ENCODE results near the gene MOK.
"Not testable (repeated sequence)": the region's sequence is repeated elsewhere in the genome, so short reads cannot be mapped to it uniquely, and the experiment has no call there.

The MOK gene

GRCh38 chr14:102303664-102304063, 1.3 kb downstream of the MOK start:
- H3K4me3 ChIP-seq (ENCODE audit: low read depth, low read length), result peak overlapping the region; percentile 4
- in situ Hi-C loops (cut with HindIII; ENCODE audit: low sequenced_read_pairs), result no loop called here
- no peak for TF ChIP-seq CTCF (IDR thresholded peaks at IDR 0.05; ENCODE audit: low read depth, low read length)
- no peak for DNase-seq (ENCODE audit: low read depth, low spot score)

- in situ Hi-C loops (cut with HindIII; ENCODE audit: low sequenced_read_pairs); DNase-seq (ENCODE audit: low read depth, low spot score): not testable (repeated sequence)
These were observed 6.5 kb downstream of the MOK start for GRCh38 chr14:102298303-102299070.

GRCh38 chr14:102297436-102298170, 7.4 kb downstream of the MOK start:
- no peak for DNase-seq (ENCODE audit: low read depth, low spot score)
- in situ Hi-C loops (cut with HindIII; ENCODE audit: low sequenced_read_pairs), result no loop called here
- no peak overlapping the region for H3K4me3 ChIP-seq (ENCODE audit: low read depth, low read length)
- no peak for TF ChIP-seq CTCF (IDR thresholded peaks at IDR 0.05; ENCODE audit: low read depth, low read length)

More at GRCh38 chr14:102298303-102299070, 6.5 kb downstream of the MOK start:
- not testable (repeated sequence) for H3K4me3 ChIP-seq (ENCODE audit: low read depth, low read length)

- no peak overlapping the region for H3K4me3 ChIP-seq (ENCODE audit: low read depth, low read length)
- DNase-seq (ENCODE audit: low read depth, low spot score), result peak; percentile 47
- peak; percentile 62 for TF ChIP-seq CTCF (IDR thresholded peaks at IDR 0.05; ENCODE audit: low read depth, low read length)
- in situ Hi-C loops (cut with HindIII; ENCODE audit: low sequenced_read_pairs), result no loop called here
These were observed 9.7 kb downstream of the MOK start for GRCh38 chr14:102295270-102295669.

GRCh38 chr14:102293781-102294180, 11.2 kb downstream of the MOK start:
- TF ChIP-seq CTCF (IDR thresholded peaks at IDR 0.05; ENCODE audit: low read depth, low read length), result no peak
- in situ Hi-C loops (cut with HindIII; ENCODE audit: low sequenced_read_pairs), result no loop called here

GRCh38 chr14:102292441-102292840, 12.5 kb downstream of the MOK start:
- in situ Hi-C loops (cut with HindIII; ENCODE audit: low sequenced_read_pairs), result no loop called here
- TF ChIP-seq CTCF (IDR thresholded peaks at IDR 0.05; ENCODE audit: low read depth, low read length), result no peak
- H3K4me3 ChIP-seq (ENCODE audit: low read depth, low read length), result no peak overlapping the region
- no peak for DNase-seq (ENCODE audit: low read depth, low spot score)

More at GRCh38 chr14:102293781-102294180, 11.2 kb downstream of the MOK start:
- DNase-seq (ENCODE audit: low read depth, low spot score), result peak; percentile 68
- H3K4me3 ChIP-seq (ENCODE audit: low read depth, low read length), result no peak overlapping the region

GRCh38 chr14:102288139-102288538, 16.8 kb downstream of the MOK start:
- DNase-seq (ENCODE audit: low read depth, low spot score), result no peak
- in situ Hi-C loops (cut with HindIII; ENCODE audit: low sequenced_read_pairs), result no loop called here
- H3K4me3 ChIP-seq (ENCODE audit: low read depth, low read length), result no peak overlapping the region
- no peak for TF ChIP-seq CTCF (IDR thresholded peaks at IDR 0.05; ENCODE audit: low read depth, low read length)
